ENCODE results near the gene SLIT3. TPM values are rescaled to one million over a fixed set of nuclear protein-coding genes. Genes with fewer than 3 reads are reported as not detected.
A peak's percentile ranks its signal among the peaks of the same experiment; 100 is the strongest.

The SLIT3 gene
- total and polyA plus RNA-seq, 10 of the 15 experiments (the other 5 are each of a cell fraction or from before 2014, with no cell fraction given), result 0.05 TPM; not detected in 9

GRCh38 chr5:168874713-168875380, 426.1 kb downstream of the SLIT3 start:
- no peak overlapping the region for H2AFZ ChIP-seq (ENCODE audit: control insufficient read depth, low read depth, low read length)
- no peaks in the 10 kb centered on the region for H3K9me3 ChIP-seq (replicated peaks; ENCODE audit: control insufficient read depth, insufficient read depth, low read length)
- FAIRE-seq (no peak), ATAC-seq (no peak), DNase-seq (ENCODE audit: low read depth, low spot score) (no peak)
- in situ Hi-C loops (cut with MboI), result no loop called here
- ChIA-PET CTCF (no interaction called here), SMC1A (ENCODE audit: uncharacterized antibody, unreplicated experiment) (no interaction called here), RAD21 (ENCODE audit: unreplicated experiment) (no interaction called here), POLR2A (interaction anchor here (0.6 kb wide), 1 partner anchor 507 kb away, joined by 3 read pairs; no protein-coding TSS in a partner anchor)
- H3K27ac ChIP-seq (ENCODE audit: control insufficient read depth, insufficient read depth), result no peak overlapping the region
- no peaks in the 10 kb centered on the region for H3K79me2 ChIP-seq (ENCODE audit: control insufficient read depth, insufficient read depth, low read length)
- TF ChIP-seq JUNB (IDR thresholded peaks at IDR 0.05) (no peak), CTCF (IDR thresholded peaks at IDR 0.05 in 2 of 3, conservative IDR thresholded peaks at IDR 0.05 in 1 of 3; ENCODE audit: control insufficient read depth in 2 of 3, extremely low read depth in 1 of 3, insufficient read depth in 1 of 3, low read depth in 3 of 3, low read length in 3 of 3) (peak in 1 of 3 experiments; percentile 2; a peak in 1 of 6 replicates)
- intact Hi-C loops (cut with micrococcal nuclease; ENCODE audit: unreplicated experiment), result no loop called here
- H3K4me3 ChIP-seq, result no peak overlapping the region
- H3K4me2 ChIP-seq (ENCODE audit: control insufficient read depth, insufficient read depth), result no peak overlapping the region
- no peaks in the 10 kb centered on the region; a peak in 1 of 4 replicates for H3K27me3 ChIP-seq (replicated peaks in 1 of 2; ENCODE audit: control insufficient read depth in 2 of 2, insufficient read depth in 2 of 2, low read length in 1 of 2)
- H3K36me3 ChIP-seq (ENCODE audit: control insufficient read depth in 2 of 2, insufficient read depth in 2 of 2, low read length in 1 of 2), result no peaks in the 10 kb centered on the region
- H3K9ac ChIP-seq (ENCODE audit: control insufficient read depth, insufficient read depth, low read length), result no peak overlapping the region
- no peaks in the 10 kb centered on the region for H4K20me1 ChIP-seq (ENCODE audit: control insufficient read depth, insufficient read depth)
- H3K4me1 ChIP-seq (ENCODE audit: control insufficient read depth, insufficient read depth, low read length), result peaks cover 5% of the 10 kb centered on the region
- 38% methylated on average over 6 of the region's 6 CpGs for WGBS (ENCODE audit: insufficient coverage, insufficient replicate concordance, low lambda C conversion rate, missing lambda C conversion rate)
- no TSS peak for BruUV-seq (replicated peaks)

- CTCF ChIA-PET, result no interaction called here
- POLR2A ChIA-PET, result no interaction called here
- Histone ChIP-seq H2AFZ (ENCODE audit: control insufficient read depth, low read depth, low read length) (no peak overlapping the region), H3K4me2 (ENCODE audit: control insufficient read depth, insufficient read depth) (no peak overlapping the region), H3K9ac (ENCODE audit: control insufficient read depth, insufficient read depth, low read length) (no peak overlapping the region), H3K27me3 (replicated peaks in 1 of 2; ENCODE audit: control insufficient read depth in 2 of 2, insufficient read depth in 2 of 2, low read length in 1 of 2) (peaks cover 0 to 2% of the 10 kb centered on the region in 2 experiments; a peak in 2 of 4 replicates), H3K79me2 (ENCODE audit: control insufficient read depth, insufficient read depth, low read length) (no peaks in the 10 kb centered on the region), H3K4me3 (no peak overlapping the region), H3K9me3 (replicated peaks; ENCODE audit: control insufficient read depth, insufficient read depth, low read length) (no peaks in the 10 kb centered on the region), H3K27ac (ENCODE audit: control insufficient read depth, insufficient read depth) (no peak overlapping the region), H3K36me3 (ENCODE audit: control insufficient read depth in 2 of 2, insufficient read depth in 2 of 2, low read length in 1 of 2) (no peaks in the 10 kb centered on the region), H4K20me1 (ENCODE audit: control insufficient read depth, insufficient read depth) (no peaks in the 10 kb centered on the region), H3K4me1 (ENCODE audit: control insufficient read depth, insufficient read depth, low read length) (no peaks in the 10 kb centered on the region)
- no TSS peak for BruUV-seq (replicated peaks)
- DNase-seq (ENCODE audit: low read depth, low spot score) (no peak), FAIRE-seq (no peak), ATAC-seq (no peak)
- intact Hi-C loops (cut with micrococcal nuclease; ENCODE audit: unreplicated experiment), result no loop called here
- RAD21 ChIA-PET (ENCODE audit: unreplicated experiment), result no interaction called here
- SMC1A ChIA-PET (ENCODE audit: uncharacterized antibody, unreplicated experiment), result no interaction called here
- no peak for TF ChIP-seq CEBPB (IDR thresholded peaks at IDR 0.05; ENCODE audit: borderline replicate concordance in 1 of 2, low read depth in 2 of 2, low read length in 2 of 2)
- no peak for TF ChIP-seq ZNF274 (IDR thresholded peaks at IDR 0.05; ENCODE audit: insufficient read depth, insufficient read length)
- no peak for TF ChIP-seq BCL11A (IDR thresholded peaks at IDR 0.05; ENCODE audit: low read depth, low read length)
- TF ChIP-seq ESRRA (IDR thresholded peaks at IDR 0.05; ENCODE audit: low read length), result no peak
- TF ChIP-seq MTA3 (IDR thresholded peaks at IDR 0.05; ENCODE audit: borderline replicate concordance, low read length), result no peak
- no peak for TF ChIP-seq RUNX3 (IDR thresholded peaks at IDR 0.05; ENCODE audit: low read length)
- no peak for TF ChIP-seq PBX3 (IDR thresholded peaks at IDR 0.05; ENCODE audit: insufficient replicate concordance, low read depth, low read length)
- TF ChIP-seq NBN (IDR thresholded peaks at IDR 0.05), result no peak
- no peak for TF ChIP-seq PAX8 (IDR thresholded peaks at IDR 0.05)
- 38% methylated on average over 3 of the region's 3 CpGs for WGBS (ENCODE audit: insufficient coverage, insufficient replicate concordance, low lambda C conversion rate, missing lambda C conversion rate)
- in situ Hi-C loops (cut with MboI), result no loop called here
Observed at GRCh38 chr5:168872246-168872645, 428.7 kb downstream of the SLIT3 start.
